GM12878 (cell line): Measurements from ENCODE around the gene RNU6-1. TPM values are rescaled to one million over a fixed set of nuclear protein-coding genes. Genes with fewer than 3 reads are reported as not detected.

ENCODE experiments used
- ATAC-seq: fragments of 200-7000 bp; cut with Tn5 transposase; 3 replicates; pipeline ENCODE4 v1.9.1; 2020; ENCODE audit warnings: mild to moderate bottlenecking, moderate library complexity
- BruUV-seq: library from RNA; stranded (reverse); fragments of 400-500 nt; replicated peaks from 2 replicates; lab custom pipeline; 2021; lab: Mats Ljungman, UMichigan
- CTCF ChIA-PET: fragments of 300-600 bp; sonication (Branson Sonifier 250); formaldehyde crosslinking; extraction: SDS; loops from one replicate; lab custom pipeline; 2021; ENCODE audit warnings: inconsistent platforms; lab: Yijun Ruan, JAX
- POLR2A ChIA-PET: fragments of 350-600 bp; formaldehyde crosslinking; extraction: SDS; loops from one replicate; lab custom pipeline; 2021; ENCODE audit warnings: inconsistent platforms; lab: Charles Lee
- RAD21 ChIA-PET: fragments of 300-600 bp; sonication (Branson Sonifier 250); formaldehyde crosslinking; loops from one replicate; lab custom pipeline; 2023; ENCODE audit warnings: antibody characterized with exemption; ENCODE audit not compliant: unreplicated experiment; lab: Charles Lee
- SMC1A ChIA-PET: fragments of 300-600 bp; sonication (Branson Sonifier 250); formaldehyde crosslinking; loops from one replicate; lab custom pipeline; 2023; ENCODE audit not compliant: unreplicated experiment, uncharacterized antibody; lab: Charles Lee
- DNase-seq: peaks from one replicate; pipeline ENCODE4 v3.0.0-alpha.2; 2011; ENCODE audit warnings: low read depth, low spot score
- FAIRE-seq: peaks from 3 replicates; lab custom pipeline; 2011; peaks lifted over from hg19 to GRCh38; lab: Jason Lieb, UNC
- H2AFZ ChIP-seq: 2 replicates; pipeline ENCODE4 v1.6.0; 2011; ENCODE audit warnings: low read depth, low read length, control low read depth; ENCODE audit not compliant: control insufficient read depth
- H3K27ac ChIP-seq: 2 replicates; pipeline ENCODE4 v1.5.1; 2011; ENCODE audit warnings: control low read depth; ENCODE audit not compliant: control insufficient read depth, insufficient read depth
- H3K27me3 ChIP-seq, 2 experiments: replicated peaks in 1 of 2; 2 replicates each; pipeline versions ENCODE4 v1.6.0 to v1.6.1; 2011; ENCODE audit warnings: low read length in 1 of 2; ENCODE audit not compliant: control insufficient read depth in 2 of 2, insufficient read depth in 2 of 2
- H3K36me3 ChIP-seq, 2 experiments: 2 replicates each; pipeline ENCODE4 v1.5.1; 2011; ENCODE audit warnings: low read length in 1 of 2; ENCODE audit not compliant: control insufficient read depth in 2 of 2, insufficient read depth in 2 of 2
- H3K4me1 ChIP-seq: 2 replicates; pipeline ENCODE4 v1.6.1; 2011; ENCODE audit warnings: mild to moderate bottlenecking, low read length, moderate library complexity, mixed read lengths; ENCODE audit not compliant: control insufficient read depth, insufficient read depth
- H3K4me2 ChIP-seq: 2 replicates; pipeline ENCODE4 v1.6.0; 2011; ENCODE audit warnings: control low read depth; ENCODE audit not compliant: control insufficient read depth, insufficient read depth
- H3K4me3 ChIP-seq: fragments of 200-600 bp; sonication (generic); 2 replicates; pipeline ENCODE4 v1.5.1; 2016
- H3K79me2 ChIP-seq: 2 replicates; pipeline ENCODE4 v1.6.0; 2011; ENCODE audit warnings: low read length; ENCODE audit not compliant: control insufficient read depth, insufficient read depth
- H3K9ac ChIP-seq: 2 replicates; pipeline ENCODE4 v1.8.0; 2011; ENCODE audit warnings: low read length, control low read depth, mixed read lengths; ENCODE audit not compliant: control insufficient read depth, insufficient read depth
- H3K9me3 ChIP-seq: replicated peaks from 3 replicates; pipeline ENCODE4 v1.5.1; 2011; ENCODE audit warnings: mild to moderate bottlenecking, low read length; ENCODE audit not compliant: control insufficient read depth, insufficient read depth
- H4K20me1 ChIP-seq: 2 replicates; pipeline ENCODE4 v1.6.0; 2011; ENCODE audit not compliant: control insufficient read depth, insufficient read depth
- ASH2L ChIP-seq: fragments of 300-600, 200-600 bp; sonication (generic); IDR thresholded peaks from 2 replicates; pipeline ENCODE4 v1.6.1; 2017; ENCODE audit warnings: low read depth, mild to moderate bottlenecking, borderline replicate concordance
- CREB1 ChIP-seq: IDR thresholded peaks from 2 replicates; pipeline ENCODE4 v1.6.1; 2012; ENCODE audit warnings: low read depth, mild to moderate bottlenecking, inconsistent platforms
- ESRRA ChIP-seq: IDR thresholded peaks from 2 replicates; pipeline ENCODE4 v1.6.1; 2012; ENCODE audit warnings: mild to moderate bottlenecking, low read length, improper control_type of control experiment
- FOXK2 ChIP-seq: fragments of 450-650 bp; IDR thresholded peaks from 2 replicates; pipeline ENCODE4 v1.6.1; 2017; ENCODE audit warnings: mild to moderate bottlenecking, moderate library complexity
- FOXM1 ChIP-seq: IDR thresholded peaks from 2 replicates; pipeline ENCODE4 v1.6.1; 2012; ENCODE audit warnings: low read depth, mild to moderate bottlenecking, inconsistent platforms, low read length, moderate library complexity
- IKZF1 ChIP-seq: fragments of 450-650 bp; conservative IDR thresholded peaks from 2 replicates; pipeline ENCODE4 v1.6.1; 2017; ENCODE audit warnings: antibody characterized with exemption, mild to moderate bottlenecking
- KAT2A ChIP-seq: conservative IDR thresholded peaks from 2 replicates; pipeline ENCODE4 v1.6.1; 2011; ENCODE audit warnings: low read depth, low read length; ENCODE audit not compliant: control insufficient read depth
- LARP7 ChIP-seq: fragments of 450-650 bp; IDR thresholded peaks from 2 replicates; pipeline ENCODE4 v1.6.1; 2017; ENCODE audit warnings: mild to moderate bottlenecking
- MXI1 ChIP-seq: fragments of 150-350 bp; IDR thresholded peaks from 2 replicates; pipeline ENCODE4 v1.6.1; 2011; ENCODE audit warnings: low read depth, mild to moderate bottlenecking, inconsistent platforms, low read length, improper control_type of control experiment
- NBN ChIP-seq: fragments of 450-650 bp; IDR thresholded peaks from 2 replicates; pipeline ENCODE4 v1.6.1; 2016
- RAD51 ChIP-seq: fragments of 450-650 bp; IDR thresholded peaks from 2 replicates; pipeline ENCODE4 v1.6.1; 2016; ENCODE audit warnings: moderate library complexity, mild to moderate bottlenecking, inconsistent platforms
- RUNX3 ChIP-seq: IDR thresholded peaks from 2 replicates; pipeline ENCODE4 v1.6.1; 2012; ENCODE audit warnings: low read length, inconsistent platforms
- SMAD5 ChIP-seq: IDR thresholded peaks from 2 replicates; pipeline ENCODE4 v1.6.1; 2016; ENCODE audit warnings: antibody characterized with exemption, low read depth
- SMARCA5 ChIP-seq: fragments of 450-650 bp; IDR thresholded peaks from 2 replicates; pipeline ENCODE4 v1.6.1; 2017; ENCODE audit warnings: mild to moderate bottlenecking
- SREBF1 ChIP-seq: IDR thresholded peaks from 2 replicates; pipeline ENCODE4 v1.6.1; 2012; ENCODE audit warnings: mild to moderate bottlenecking, low read length
- SREBF2 ChIP-seq: IDR thresholded peaks from 2 replicates; pipeline ENCODE4 v1.6.1; 2012; ENCODE audit warnings: mild to moderate bottlenecking, low read length
- SRF ChIP-seq, 2 experiments: IDR thresholded peaks; 2 replicates each; pipeline ENCODE4 v1.6.1; 2011; ENCODE audit warnings: low read depth in 2 of 2, low read length in 2 of 2, mild to moderate bottlenecking in 1 of 2, moderate library complexity in 1 of 2
- TCF7 ChIP-seq: IDR thresholded peaks from 2 replicates; pipeline ENCODE4 v1.6.1; 2014; ENCODE audit warnings: antibody characterized with exemption, borderline replicate concordance
- YY1 ChIP-seq: IDR thresholded peaks from 2 replicates; pipeline ENCODE4 v1.6.1; 2011; ENCODE audit warnings: low read depth, mild to moderate bottlenecking, low read length
- WGBS: methylation state at CpG from one replicate; pipeline ENCODE4 v1.1.6; 2016; ENCODE audit warnings: low lambda C conversion rate; ENCODE audit not compliant: insufficient replicate concordance, insufficient coverage; ENCODE audit errors: missing lambda C conversion rate; 5-methylcytosine and 5-hydroxymethylcytosine counted together
- in situ Hi-C: fragments of 300-500 bp; cut with MboI; formaldehyde crosslinking; loops from 9 replicates; pipeline ENCODE4 v1.14.3; 2018; ENCODE audit warnings: mixed read lengths
- intact Hi-C: fragments of 100-400 bp; cut with micrococcal nuclease; formaldehyde crosslinking; loops from one replicate; pipeline ENCODE4 v1.14.2; 2022; ENCODE audit not compliant: unreplicated experiment
- polyA plus RNA-seq, 11 experiments: library from polyadenylated mRNA; depleted of rRNA in 4 of 11; unstranded in 6 of 11; stranded (reverse) in 5 of 11; fragments of >200 nt; fragmentation: Nextera tagmentation in 4 of 11; fragmentation: Illumina TruSeq in 1 of 11; extraction: Ambion mirVana in 4 of 11; extraction: Trizol in 1 of 11; gene quantifications; 1 replicate in 1 of 11; 2 replicates in 10 of 11; pipeline versions ENCODE4 v1.2.1 to v1.2.3, GENCODE V29; 2011 to 2016; ENCODE audit warnings: inconsistent platforms in 2 of 11, missing spikeins in 2 of 11, low read depth in 1 of 11
- total RNA-seq, 4 experiments: library from RNA; depleted of rRNA in 3 of 4; stranded (reverse); fragments of >200 nt in 3 of 4; fragmentation: Illumina TruSeq in 1 of 4; extraction: Trizol in 1 of 4; gene quantifications; 2 replicates each; pipeline versions ENCODE4 v1.2.1 to v1.2.3, GENCODE V29; 2013 to 2021
- TF ChIP-seq, protein P1 (sequence below): IDR thresholded peaks from 2 replicates; pipeline ENCODE4 v1.6.1; 2011; ENCODE audit warnings: low read depth, low read length, improper control_type of control experiment, borderline replicate concordance

RNU6-1 gene
- total and polyA plus RNA-seq, 10 of the 15 experiments (the other 5 are each of a cell fraction or from before 2014, with no cell fraction given), result not detected

DNA sequence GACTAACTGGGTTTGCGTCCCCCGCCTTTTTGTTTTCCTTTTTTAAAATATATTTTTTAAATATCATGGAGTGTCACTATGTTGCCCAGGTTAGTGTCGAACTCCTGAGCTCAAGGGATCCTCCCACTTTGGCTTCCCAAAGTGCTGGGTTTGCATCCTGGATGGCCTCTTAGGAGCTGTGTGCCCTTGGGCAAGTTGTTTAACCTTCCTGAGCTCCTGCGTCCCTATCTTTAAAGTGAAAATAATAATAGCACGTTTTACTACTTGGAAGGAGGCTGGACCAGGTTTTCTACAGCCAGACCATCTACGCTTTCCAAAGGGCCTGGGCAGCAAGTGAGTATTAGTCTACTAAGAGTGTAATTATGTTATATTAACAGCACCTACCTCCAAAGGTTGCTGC, 44.2 kb upstream of the RNU6-1 start:
- H3K27ac ChIP-seq, result no peak overlapping the region
- H3K4me1 ChIP-seq, result peaks cover 9% of the 10 kb centered on the region
- TF ChIP-seq RUNX3 (no peak), KAT2A (no peak), ASH2L (no peak), MXI1 (no peak)
- TF ChIP-seq, all 136 proteins: peak for 0
- Histone ChIP-seq H3K9me3 (no peaks in the 10 kb centered on the region; the same call in 2 of the 3 replicates), H3K4me2 (peak overlapping the region; percentile 88), H4K20me1 (no peaks in the 10 kb centered on the region), H3K36me3 (no peaks in the 10 kb centered on the region), H2AFZ (peak overlapping the region; percentile 94), H3K9ac (no peak overlapping the region), H3K4me3 (no peak overlapping the region), H3K27me3 (no peaks in the 10 kb centered on the region), H3K79me2 (no peaks in the 10 kb centered on the region)
- ChIA-PET POLR2A (interaction anchor here (1.6 kb wide), 1 partner anchor 9 kb away, joined by 3 read pairs; no protein-coding TSS in a partner anchor), RAD21 (interaction anchor here (1.1 to 1.4 kb wide), 3 partner anchors 20 to 54 kb away, joined by 3 to 5 read pairs (median 3); no protein-coding TSS in a partner anchor), SMC1A (interaction anchor here (0.9 to 2.4 kb wide), 8 partner anchors 10 to 150 kb away, joined by 3 to 12 read pairs (median 4); no protein-coding TSS in a partner anchor), CTCF (interaction anchor here (1.3 to 3.2 kb wide), 2 partner anchors 21 to 78 kb away, joined by 4 to 9 read pairs; no protein-coding TSS in a partner anchor)
- DNase-seq, result no peak
- in situ Hi-C loops, result no loop called here
- intact Hi-C loops, result no loop called here
- 92% methylated on average over 6 of the region's 6 CpGs for WGBS
- no peak for ATAC-seq
- BruUV-seq, result no TSS peak
- FAIRE-seq, result no peak

DNA sequence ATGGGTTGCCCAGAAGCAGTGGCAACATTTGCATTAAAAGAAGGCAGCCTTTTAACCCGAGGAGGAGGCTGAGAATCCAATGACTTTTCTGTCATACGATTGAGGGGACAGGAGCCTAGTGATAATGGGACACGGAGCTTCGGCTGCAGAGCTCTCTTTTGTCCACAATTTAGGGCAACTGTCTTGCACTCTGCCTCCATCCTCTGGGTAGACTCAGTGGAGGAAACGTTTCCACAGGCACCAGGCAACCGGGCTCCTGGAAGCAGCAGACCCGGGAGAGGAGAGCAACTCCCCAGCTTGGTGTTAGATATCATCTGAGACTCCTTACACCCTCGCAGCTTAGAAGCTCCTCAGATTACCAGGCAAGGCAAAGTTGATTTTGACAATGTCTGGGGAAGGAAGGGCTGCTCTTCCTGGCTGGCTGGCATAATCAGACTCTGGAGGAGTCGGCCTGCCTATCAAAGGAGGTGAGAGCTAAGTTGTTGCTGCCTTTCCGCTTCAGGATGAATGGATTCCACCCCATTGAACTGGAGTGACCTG, 43.5 kb upstream of the RNU6-1 start:
- Histone ChIP-seq H3K4me3 (no peak overlapping the region), H3K79me2 (no peaks in the 10 kb centered on the region), H3K27me3 (no peaks in the 10 kb centered on the region), H2AFZ (no peak overlapping the region), H4K20me1 (no peaks in the 10 kb centered on the region), H3K27ac (no peak overlapping the region), H3K4me1 (peaks cover 9% of the 10 kb centered on the region), H3K4me2 (no peak overlapping the region), H3K9ac (no peak overlapping the region), H3K9me3 (no peaks in the 10 kb centered on the region; the same call in 2 of the 3 replicates), H3K36me3 (no peaks in the 10 kb centered on the region)
- 78% methylated on average over 10 of the region's 10 CpGs for WGBS
- ATAC-seq, result no peak
- no TSS peak for BruUV-seq
- ChIA-PET CTCF (interaction anchor here (0.5 to 3.2 kb wide), 5 partner anchors 10 to 107 kb away, joined by 3 to 9 read pairs (median 3); no protein-coding TSS in a partner anchor), RAD21 (interaction anchor here (1.1 to 1.4 kb wide), 3 partner anchors 19 to 55 kb away, joined by 3 to 5 read pairs (median 3); no protein-coding TSS in a partner anchor), POLR2A (interaction anchor here (1.6 kb wide), 1 partner anchor 10 kb away, joined by 3 read pairs; no protein-coding TSS in a partner anchor), SMC1A (interaction anchor here (0.6 to 2.4 kb wide), 10 partner anchors 9 to 152 kb away, joined by 3 to 12 read pairs (median 4); no protein-coding TSS in a partner anchor)
- no peak for DNase-seq
- FAIRE-seq, result no peak
- in situ Hi-C loops, result no loop called here
- intact Hi-C loops, result no loop called here
- TF ChIP-seq LARP7 (no peak), IKZF1 (no peak), CREB1 (no peak), ESRRA (no peak), FOXM1 (no peak), YY1 (no peak), SMARCA5 (no peak), SMAD5 (no peak), SREBF2 (no peak), SREBF1 (no peak), TCF7 (no peak), FOXK2 (no peak), SRF (IDR thresholded peaks at IDR 0.05; ENCODE audit: low read depth in 2 of 2, low read length in 2 of 2) (no peak), NBN (no peak), RAD51 (no peak)
- TF ChIP-seq, protein P1, sequence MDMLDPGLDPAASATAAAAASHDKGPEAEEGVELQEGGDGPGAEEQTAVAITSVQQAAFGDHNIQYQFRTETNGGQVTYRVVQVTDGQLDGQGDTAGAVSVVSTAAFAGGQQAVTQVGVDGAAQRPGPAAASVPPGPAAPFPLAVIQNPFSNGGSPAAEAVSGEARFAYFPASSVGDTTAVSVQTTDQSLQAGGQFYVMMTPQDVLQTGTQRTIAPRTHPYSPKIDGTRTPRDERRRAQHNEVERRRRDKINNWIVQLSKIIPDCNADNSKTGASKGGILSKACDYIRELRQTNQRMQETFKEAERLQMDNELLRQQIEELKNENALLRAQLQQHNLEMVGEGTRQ, result no peak
